GM12878 (cell line): Measurements from ENCODE around the gene B9D2. TPM values are rescaled to one million over a fixed set of nuclear protein-coding genes. Genes with fewer than 3 reads are reported as not detected.

ENCODE experiments used
- ATAC-seq: fragments of 200-7000 bp; cut with Tn5 transposase; 3 replicates; pipeline ENCODE4 v1.9.1; 2020; ENCODE audit warnings: mild to moderate bottlenecking, moderate library complexity
- BruUV-seq: library from RNA; stranded (reverse); fragments of 400-500 nt; replicated peaks from 2 replicates; lab custom pipeline; 2021; lab: Mats Ljungman, UMichigan
- CTCF ChIA-PET: fragments of 300-600 bp; sonication (Branson Sonifier 250); formaldehyde crosslinking; extraction: SDS; loops from one replicate; lab custom pipeline; 2021; ENCODE audit warnings: inconsistent platforms; lab: Yijun Ruan, JAX
- POLR2A ChIA-PET: fragments of 350-600 bp; formaldehyde crosslinking; extraction: SDS; loops from one replicate; lab custom pipeline; 2021; ENCODE audit warnings: inconsistent platforms; lab: Charles Lee
- RAD21 ChIA-PET: fragments of 300-600 bp; sonication (Branson Sonifier 250); formaldehyde crosslinking; loops from one replicate; lab custom pipeline; 2023; ENCODE audit warnings: antibody characterized with exemption; ENCODE audit not compliant: unreplicated experiment; lab: Charles Lee
- SMC1A ChIA-PET: fragments of 300-600 bp; sonication (Branson Sonifier 250); formaldehyde crosslinking; loops from one replicate; lab custom pipeline; 2023; ENCODE audit not compliant: unreplicated experiment, uncharacterized antibody; lab: Charles Lee
- DNase-seq: peaks from one replicate; pipeline ENCODE4 v3.0.0-alpha.2; 2011; ENCODE audit warnings: low read depth, low spot score
- FAIRE-seq: peaks from 3 replicates; lab custom pipeline; 2011; peaks lifted over from hg19 to GRCh38; lab: Jason Lieb, UNC
- H2AFZ ChIP-seq: 2 replicates; pipeline ENCODE4 v1.6.0; 2011; ENCODE audit warnings: low read depth, low read length, control low read depth; ENCODE audit not compliant: control insufficient read depth
- H3K27ac ChIP-seq: 2 replicates; pipeline ENCODE4 v1.5.1; 2011; ENCODE audit warnings: control low read depth; ENCODE audit not compliant: control insufficient read depth, insufficient read depth
- H3K27me3 ChIP-seq, 2 experiments: replicated peaks in 1 of 2; 2 replicates each; pipeline versions ENCODE4 v1.6.0 to v1.6.1; 2011; ENCODE audit warnings: low read length in 1 of 2; ENCODE audit not compliant: control insufficient read depth in 2 of 2, insufficient read depth in 2 of 2
- H3K36me3 ChIP-seq, 2 experiments: 2 replicates each; pipeline ENCODE4 v1.5.1; 2011; ENCODE audit warnings: low read length in 1 of 2; ENCODE audit not compliant: control insufficient read depth in 2 of 2, insufficient read depth in 2 of 2
- H3K4me1 ChIP-seq: 2 replicates; pipeline ENCODE4 v1.6.1; 2011; ENCODE audit warnings: mild to moderate bottlenecking, low read length, moderate library complexity, mixed read lengths; ENCODE audit not compliant: control insufficient read depth, insufficient read depth
- H3K4me2 ChIP-seq: 2 replicates; pipeline ENCODE4 v1.6.0; 2011; ENCODE audit warnings: control low read depth; ENCODE audit not compliant: control insufficient read depth, insufficient read depth
- H3K4me3 ChIP-seq: fragments of 200-600 bp; sonication (generic); 2 replicates; pipeline ENCODE4 v1.5.1; 2016
- H3K79me2 ChIP-seq: 2 replicates; pipeline ENCODE4 v1.6.0; 2011; ENCODE audit warnings: low read length; ENCODE audit not compliant: control insufficient read depth, insufficient read depth
- H3K9ac ChIP-seq: 2 replicates; pipeline ENCODE4 v1.8.0; 2011; ENCODE audit warnings: low read length, control low read depth, mixed read lengths; ENCODE audit not compliant: control insufficient read depth, insufficient read depth
- H3K9me3 ChIP-seq: replicated peaks from 3 replicates; pipeline ENCODE4 v1.5.1; 2011; ENCODE audit warnings: mild to moderate bottlenecking, low read length; ENCODE audit not compliant: control insufficient read depth, insufficient read depth
- H4K20me1 ChIP-seq: 2 replicates; pipeline ENCODE4 v1.6.0; 2011; ENCODE audit not compliant: control insufficient read depth, insufficient read depth
- CBFB ChIP-seq: IDR thresholded peaks from 2 replicates; pipeline ENCODE4 v1.6.1; 2016; ENCODE audit warnings: antibody characterized with exemption, low read depth
- CREM ChIP-seq: IDR thresholded peaks from 2 replicates; pipeline ENCODE4 v1.6.1; 2014; ENCODE audit warnings: antibody characterized with exemption, low read depth
- RCOR1 ChIP-seq: conservative IDR thresholded peaks from 2 replicates; pipeline ENCODE4 v1.6.1; 2012; ENCODE audit warnings: low read depth, low read length, improper control_type of control experiment
- SRF ChIP-seq, 2 experiments: IDR thresholded peaks; 2 replicates each; pipeline ENCODE4 v1.6.1; 2011; ENCODE audit warnings: low read depth in 2 of 2, low read length in 2 of 2, mild to moderate bottlenecking in 1 of 2, moderate library complexity in 1 of 2
- WRNIP1 ChIP-seq: IDR thresholded peaks from 2 replicates; pipeline ENCODE4 v1.6.1; 2011; ENCODE audit warnings: low read depth, low read length, improper control_type of control experiment, borderline replicate concordance
- YY1 ChIP-seq: IDR thresholded peaks from 2 replicates; pipeline ENCODE4 v1.6.1; 2011; ENCODE audit warnings: low read depth, mild to moderate bottlenecking, low read length
- WGBS: methylation state at CpG from one replicate; pipeline ENCODE4 v1.1.6; 2016; ENCODE audit warnings: low lambda C conversion rate; ENCODE audit not compliant: insufficient replicate concordance, insufficient coverage; ENCODE audit errors: missing lambda C conversion rate; 5-methylcytosine and 5-hydroxymethylcytosine counted together
- in situ Hi-C: fragments of 300-500 bp; cut with MboI; formaldehyde crosslinking; loops from 9 replicates; pipeline ENCODE4 v1.14.3; 2018; ENCODE audit warnings: mixed read lengths
- intact Hi-C: fragments of 100-400 bp; cut with micrococcal nuclease; formaldehyde crosslinking; loops from one replicate; pipeline ENCODE4 v1.14.2; 2022; ENCODE audit not compliant: unreplicated experiment
- polyA plus RNA-seq, 11 experiments: library from polyadenylated mRNA; depleted of rRNA in 4 of 11; unstranded in 6 of 11; stranded (reverse) in 5 of 11; fragments of >200 nt; fragmentation: Nextera tagmentation in 4 of 11; fragmentation: Illumina TruSeq in 1 of 11; extraction: Ambion mirVana in 4 of 11; extraction: Trizol in 1 of 11; gene quantifications; 1 replicate in 1 of 11; 2 replicates in 10 of 11; pipeline versions ENCODE4 v1.2.1 to v1.2.3, GENCODE V29; 2011 to 2016; ENCODE audit warnings: inconsistent platforms in 2 of 11, missing spikeins in 2 of 11, low read depth in 1 of 11
- total RNA-seq, 4 experiments: library from RNA; depleted of rRNA in 3 of 4; stranded (reverse); fragments of >200 nt in 3 of 4; fragmentation: Illumina TruSeq in 1 of 4; extraction: Trizol in 1 of 4; gene quantifications; 2 replicates each; pipeline versions ENCODE4 v1.2.1 to v1.2.3, GENCODE V29; 2013 to 2021
- TF ChIP-seq, protein P1 (sequence below): fragments of 450-650 bp; IDR thresholded peaks from 2 replicates; pipeline ENCODE4 v1.6.1; 2018; ENCODE audit warnings: mild to moderate bottlenecking, low read depth, moderate library complexity; ENCODE audit not compliant: partially characterized antibody
- TF ChIP-seq, protein P2 (sequence below): fragments of 450-650 bp; formaldehyde crosslinking; IDR thresholded peaks from 2 replicates; pipeline ENCODE4 v1.5.0; 2022; ENCODE audit warnings: mild to moderate bottlenecking, missing genetic modification characterization

The B9D2 gene
- total and polyA plus RNA-seq, 10 of the 15 experiments (the other 5 are each of a cell fraction or from before 2014, with no cell fraction given), result 2.4 to 12.4 (median 5.0) TPM

- intact Hi-C loops, result no loop called here
- TF ChIP-seq, protein P1, sequence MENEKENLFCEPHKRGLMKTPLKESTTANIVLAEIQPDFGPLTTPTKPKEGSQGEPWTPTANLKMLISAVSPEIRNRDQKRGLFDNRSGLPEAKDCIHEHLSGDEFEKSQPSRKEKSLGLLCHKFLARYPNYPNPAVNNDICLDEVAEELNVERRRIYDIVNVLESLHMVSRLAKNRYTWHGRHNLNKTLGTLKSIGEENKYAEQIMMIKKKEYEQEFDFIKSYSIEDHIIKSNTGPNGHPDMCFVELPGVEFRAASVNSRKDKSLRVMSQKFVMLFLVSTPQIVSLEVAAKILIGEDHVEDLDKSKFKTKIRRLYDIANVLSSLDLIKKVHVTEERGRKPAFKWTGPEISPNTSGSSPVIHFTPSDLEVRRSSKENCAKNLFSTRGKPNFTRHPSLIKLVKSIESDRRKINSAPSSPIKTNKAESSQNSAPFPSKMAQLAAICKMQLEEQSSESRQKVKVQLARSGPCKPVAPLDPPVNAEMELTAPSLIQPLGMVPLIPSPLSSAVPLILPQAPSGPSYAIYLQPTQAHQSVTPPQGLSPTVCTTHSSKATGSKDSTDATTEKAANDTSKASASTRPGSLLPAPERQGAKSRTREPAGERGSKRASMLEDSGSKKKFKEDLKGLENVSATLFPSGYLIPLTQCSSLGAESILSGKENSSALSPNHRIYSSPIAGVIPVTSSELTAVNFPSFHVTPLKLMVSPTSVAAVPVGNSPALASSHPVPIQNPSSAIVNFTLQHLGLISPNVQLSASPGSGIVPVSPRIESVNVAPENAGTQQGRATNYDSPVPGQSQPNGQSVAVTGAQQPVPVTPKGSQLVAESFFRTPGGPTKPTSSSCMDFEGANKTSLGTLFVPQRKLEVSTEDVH, result no peak
- TF ChIP-seq CREM (no peak), YY1 (no peak), RCOR1 (no peak), CBFB (no peak), SRF (IDR thresholded peaks at IDR 0.05; ENCODE audit: low read depth in 2 of 2, low read length in 2 of 2) (no peak), WRNIP1 (no peak)
- TF ChIP-seq, protein P2, sequence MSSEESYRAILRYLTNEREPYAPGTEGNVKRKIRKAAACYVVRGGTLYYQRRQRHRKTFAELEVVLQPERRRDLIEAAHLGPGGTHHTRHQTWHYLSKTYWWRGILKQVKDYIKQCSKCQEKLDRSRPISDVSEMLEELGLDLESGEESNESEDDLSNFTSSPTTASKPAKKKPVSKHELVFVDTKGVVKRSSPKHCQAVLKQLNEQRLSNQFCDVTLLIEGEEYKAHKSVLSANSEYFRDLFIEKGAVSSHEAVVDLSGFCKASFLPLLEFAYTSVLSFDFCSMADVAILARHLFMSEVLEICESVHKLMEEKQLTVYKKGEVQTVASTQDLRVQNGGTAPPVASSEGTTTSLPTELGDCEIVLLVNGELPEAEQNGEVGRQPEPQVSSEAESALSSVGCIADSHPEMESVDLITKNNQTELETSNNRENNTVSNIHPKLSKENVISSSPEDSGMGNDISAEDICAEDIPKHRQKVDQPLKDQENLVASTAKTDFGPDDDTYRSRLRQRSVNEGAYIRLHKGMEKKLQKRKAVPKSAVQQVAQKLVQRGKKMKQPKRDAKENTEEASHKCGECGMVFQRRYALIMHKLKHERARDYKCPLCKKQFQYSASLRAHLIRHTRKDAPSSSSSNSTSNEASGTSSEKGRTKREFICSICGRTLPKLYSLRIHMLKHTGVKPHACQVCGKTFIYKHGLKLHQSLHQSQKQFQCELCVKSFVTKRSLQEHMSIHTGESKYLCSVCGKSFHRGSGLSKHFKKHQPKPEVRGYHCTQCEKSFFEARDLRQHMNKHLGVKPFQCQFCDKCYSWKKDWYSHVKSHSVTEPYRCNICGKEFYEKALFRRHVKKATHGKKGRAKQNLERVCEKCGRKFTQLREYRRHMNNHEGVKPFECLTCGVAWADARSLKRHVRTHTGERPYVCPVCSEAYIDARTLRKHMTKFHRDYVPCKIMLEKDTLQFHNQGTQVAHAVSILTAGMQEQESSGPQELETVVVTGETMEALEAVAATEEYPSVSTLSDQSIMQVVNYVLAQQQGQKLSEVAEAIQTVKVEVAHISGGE (CRISPR knock-in tag), result no peak
- no peak overlapping the region for H3K4me3 ChIP-seq
- H3K9me3 ChIP-seq, result no peaks in the 10 kb centered on the region
- SMC1A ChIA-PET, result interaction anchor here (1.1 kb wide), 1 partner anchor 120 kb away, joined by 3 read pairs; no protein-coding TSS in a partner anchor
- no peak overlapping the region for H3K4me2 ChIP-seq
- no peak overlapping the region for H2AFZ ChIP-seq
- FAIRE-seq (no peak), DNase-seq (no peak), ATAC-seq (no peak)
- TSS peak; percentile 66 for BruUV-seq
- CTCF ChIA-PET, result no interaction called here
- H4K20me1 ChIP-seq, result no peaks in the 10 kb centered on the region
- no peak overlapping the region for H3K9ac ChIP-seq
- POLR2A ChIA-PET, result interaction anchor here (0.5 kb wide), 1 partner anchor 22 kb away, joined by 3 read pairs; no protein-coding TSS in a partner anchor
- no peaks in the 10 kb centered on the region for H3K27me3 ChIP-seq
- peaks cover 37% of the 10 kb centered on the region for H3K4me1 ChIP-seq
- H3K79me2 ChIP-seq, result peaks cover 10% of the 10 kb centered on the region
- RAD21 ChIA-PET, result no interaction called here
- peaks cover 5 to 29% of the 10 kb centered on the region in 2 experiments for H3K36me3 ChIP-seq
- WGBS, result 80% methylated on average over 7 of the region's 7 CpGs
- in situ Hi-C loops, result no loop called here
- no peak overlapping the region for H3K27ac ChIP-seq
Measured at GRCh38 chr19:41324231-41324702, 39.7 kb downstream of the B9D2 start.
